Activated gamma-delta T cell (primary cell): ENCODE measurements around the gene SNED1.

ENCODE experiments used
- DNase-seq: peaks from one replicate; lab custom pipeline; 2025; lab: John Stamatoyannopoulos, UW

SNED1 gene

GRCh38 chr2:240960309-240960970 lies 38.0 kb upstream of the SNED1 start:
- no peak for DNase-seq

DNA sequence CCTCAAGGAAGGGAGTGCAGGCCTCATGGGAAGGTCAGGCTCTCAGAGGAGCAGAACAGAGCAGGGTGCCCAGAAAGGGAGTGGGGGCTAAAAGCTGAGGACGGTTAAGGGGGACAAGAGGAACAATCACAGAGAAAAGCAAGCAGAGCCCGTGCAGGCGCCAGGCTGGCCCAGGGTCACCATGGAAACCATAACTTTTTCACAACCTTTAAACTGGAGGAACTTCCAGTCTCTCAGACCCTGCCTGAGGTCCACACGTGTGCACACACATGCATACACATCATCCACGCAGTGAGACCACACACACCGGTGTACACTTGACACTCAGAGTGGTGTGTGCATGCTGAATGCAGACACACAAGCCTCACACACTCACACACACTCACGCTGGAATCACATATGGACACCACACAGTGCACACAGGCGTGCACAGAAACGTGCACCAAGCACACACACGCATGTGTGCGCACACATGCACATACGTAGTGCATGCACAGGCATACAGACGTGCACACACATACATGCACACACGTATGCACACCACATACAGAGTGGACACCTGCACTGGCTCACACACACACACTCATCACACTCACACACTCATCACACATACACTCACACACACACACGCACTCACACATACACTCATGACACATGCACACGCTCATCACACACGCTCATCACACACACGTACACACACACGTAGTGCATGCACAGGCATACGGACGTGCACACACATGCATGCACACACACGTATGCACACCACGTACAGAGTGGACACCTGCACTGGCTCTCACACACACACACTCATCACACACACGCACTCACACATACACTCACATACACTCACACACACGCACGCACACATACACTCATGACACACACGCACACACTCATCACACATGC lies 37.2 kb upstream of the SNED1 start:
- DNase-seq, result no peak

GRCh38 chr2:240961910-240962299 lies 36.5 kb upstream of the SNED1 start:
- no peak for DNase-seq

- DNase-seq, result no peak
Measured at GRCh38 chr2:240962300-240963064, 35.9 kb upstream of the SNED1 start.

- no peak for DNase-seq
Measured at GRCh38 chr2:240963065-240963867, 35.2 kb upstream of the SNED1 start.

- no peak for DNase-seq
Measured at GRCh38 chr2:240963868-240964703, 34.3 kb upstream of the SNED1 start.

GRCh38 chr2:240964704-240965295 lies 33.6 kb upstream of the SNED1 start:
- no peak for DNase-seq

GRCh38 chr2:240965296-240965904 lies 33.0 kb upstream of the SNED1 start:
- DNase-seq, result no peak

- DNase-seq, result no peak
Measured at GRCh38 chr2:240965905-240966456, 32.4 kb upstream of the SNED1 start.

DNA sequence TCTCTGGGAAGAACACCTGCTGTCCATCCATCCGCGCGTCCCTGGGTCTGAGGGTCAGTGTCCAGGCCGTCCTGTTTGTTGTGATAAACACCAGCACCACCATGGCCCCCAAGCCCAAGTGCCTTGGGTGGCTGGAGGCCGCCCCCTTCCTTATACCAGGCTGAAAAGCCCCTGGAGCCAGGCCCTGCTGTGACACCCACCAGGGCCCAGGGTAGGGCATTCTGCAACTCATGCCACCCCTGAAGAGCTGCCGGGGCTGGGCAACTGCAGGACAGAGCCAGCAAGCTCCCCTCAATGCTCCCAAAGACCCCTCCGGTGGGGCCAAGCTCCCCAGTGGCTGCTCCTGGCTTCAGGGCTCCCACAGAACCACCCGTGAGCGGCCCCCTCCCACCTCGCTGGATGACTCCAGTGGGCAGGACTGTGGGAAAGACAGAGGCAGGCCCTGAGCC lies 31.9 kb upstream of the SNED1 start:
- DNase-seq, result no peak

DNA sequence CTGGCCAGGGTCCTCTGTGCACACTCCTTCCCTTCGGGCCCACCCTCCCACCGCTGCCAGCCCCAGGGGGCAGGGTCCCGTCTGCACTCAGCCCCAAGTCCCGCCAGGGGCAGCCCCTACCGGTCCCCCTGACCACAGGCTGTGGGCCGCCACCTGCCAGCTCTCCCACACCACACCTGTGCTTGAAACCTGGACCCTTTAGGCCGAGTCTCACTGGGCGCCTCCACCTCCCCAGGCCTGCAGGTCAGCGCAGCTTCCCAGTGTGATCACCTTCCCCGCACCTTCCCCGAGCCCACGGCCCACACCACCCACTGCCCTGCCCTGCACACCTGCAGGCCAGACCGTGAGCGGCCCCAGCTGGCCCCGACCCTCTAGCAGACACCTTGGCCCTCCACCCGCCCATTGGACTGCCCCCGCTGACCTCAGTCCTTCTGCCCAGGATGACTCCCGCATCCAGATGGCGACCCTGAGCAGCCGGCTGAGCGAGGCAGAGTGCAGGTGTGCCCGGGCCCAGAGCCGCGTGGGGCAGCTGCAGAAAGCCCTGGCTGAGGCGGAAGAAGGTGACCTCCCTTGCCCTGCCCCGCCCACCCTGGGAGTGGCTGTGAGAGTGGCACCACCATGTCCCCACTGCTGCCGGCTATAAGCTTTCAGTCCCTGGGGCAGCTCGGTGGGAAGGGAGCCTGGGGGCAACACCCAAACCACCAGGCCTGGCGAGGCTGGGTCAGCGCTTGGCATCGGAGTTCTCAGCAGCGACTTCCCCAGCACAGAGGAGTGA lies 31.3 kb upstream of the SNED1 start:
- no peak for DNase-seq

- no peak for DNase-seq
Measured at GRCh38 chr2:240967681-240968621, 30.5 kb upstream of the SNED1 start.

GRCh38 chr2:240968731-240969624 lies 29.4 kb upstream of the SNED1 start:
- DNase-seq, result no peak

DNA sequence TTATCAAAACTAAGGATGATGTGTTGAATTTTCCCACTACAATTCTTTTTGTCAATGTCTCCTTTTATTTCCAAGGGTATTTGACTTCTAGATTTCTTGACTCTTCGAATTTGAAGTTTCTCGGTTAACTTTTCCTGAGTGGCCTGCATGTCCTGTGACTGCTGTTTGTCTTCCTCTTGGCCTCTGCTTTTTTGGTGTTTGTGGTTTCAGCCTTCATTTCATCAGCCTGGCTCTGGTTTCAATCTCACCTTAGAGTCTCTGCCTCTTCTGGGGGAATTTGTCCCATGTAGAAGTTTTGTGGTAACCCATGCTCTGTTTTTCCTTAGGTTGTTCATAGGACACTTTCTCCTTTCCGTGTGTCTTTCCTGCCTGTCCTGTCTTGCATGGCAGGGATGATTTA lies 28.3 kb upstream of the SNED1 start:
- no peak for DNase-seq

GRCh38 chr2:240970816-240971215 lies 27.6 kb upstream of the SNED1 start:
- DNase-seq, result no peak

DNA sequence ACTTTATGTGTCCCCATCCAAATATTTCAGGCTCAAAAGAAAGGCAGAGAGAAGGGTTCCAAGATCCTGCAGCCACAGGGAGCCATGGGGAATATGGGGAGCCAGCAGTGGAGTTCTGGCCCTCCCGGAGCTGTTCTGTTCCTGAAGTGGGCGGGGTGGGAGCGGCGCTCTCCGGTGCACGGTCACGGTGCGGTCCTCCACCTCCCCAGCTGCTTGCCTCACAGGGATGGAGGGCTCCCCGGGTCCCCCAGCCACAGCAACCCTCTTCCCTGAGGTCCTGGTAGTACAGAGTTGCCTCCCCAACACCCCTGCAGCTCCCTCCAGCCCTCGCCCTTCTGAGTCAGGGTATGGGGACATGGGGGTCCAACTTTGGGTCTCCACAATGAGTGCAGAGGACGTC lies 26.2 kb upstream of the SNED1 start:
- DNase-seq, result no peak
